ENCODE results near the gene NTN1. TPM values are rescaled to one million over a fixed set of nuclear protein-coding genes. Genes with fewer than 3 reads are reported as not detected.

The NTN1 gene
- total and polyA plus RNA-seq, 4 donors, result 18.7 to 137 (median 60.1) TPM

- DNase-seq (ENCODE audit: low read depth in 4 of 6, low spot score in 6 of 6), result no peak
- Histone ChIP-seq H3K4me1 (ENCODE audit: control insufficient read depth, insufficient read depth, low read length) (peaks cover 33% of the 10 kb centered on the region), H3K4me3 (ENCODE audit: low read depth, low read length) (no peak overlapping the region), H3K36me3 (ENCODE audit: control insufficient read depth, insufficient read depth, low read length) (peaks cover 4% of the 10 kb centered on the region), H3K27me3 (ENCODE audit: control insufficient read depth, insufficient read depth, low read length) (peaks cover 6% of the 10 kb centered on the region), H3K9me3 (ENCODE audit: control insufficient read depth, insufficient read depth, low read length) (no peaks in the 10 kb centered on the region), H3K27ac (ENCODE audit: low read depth, low read length) (no peak overlapping the region)
- WGBS (ENCODE audit: insufficient coverage), result 100% methylated on average over 1 of the region's 3 CpGs
These were observed 182.6 kb downstream of the NTN1 start for GRCh38 chr17:9203771-9204425.

GRCh38 chr17:9204637-9205329 is 183.5 kb downstream of the NTN1 start:
- no peak overlapping the region for H3K4me3 ChIP-seq (ENCODE audit: low read depth, low read length)
- H3K27ac ChIP-seq (ENCODE audit: low read depth, low read length), result no peak overlapping the region
- no peak for DNase-seq (ENCODE audit: low read depth in 4 of 6, low spot score in 6 of 6)
- no peaks in the 10 kb centered on the region for H3K9me3 ChIP-seq (ENCODE audit: control insufficient read depth, insufficient read depth, low read length)
- H3K27me3 ChIP-seq (ENCODE audit: control insufficient read depth, insufficient read depth, low read length), result peaks cover 6% of the 10 kb centered on the region
- WGBS (ENCODE audit: insufficient coverage), result 83% methylated on average over 2 of the region's 5 CpGs
- peaks cover 30% of the 10 kb centered on the region for H3K4me1 ChIP-seq (ENCODE audit: control insufficient read depth, insufficient read depth, low read length)
- H3K36me3 ChIP-seq (ENCODE audit: control insufficient read depth, insufficient read depth, low read length), result peaks cover 9% of the 10 kb centered on the region

- peak overlapping the region; percentile 64 for H3K27ac ChIP-seq (ENCODE audit: low read depth, low read length)
- DNase-seq (ENCODE audit: low read depth in 4 of 6, low spot score in 6 of 6), result peak in 2 of 6 donors; percentile 60 to 67
- peaks cover 6% of the 10 kb centered on the region for H3K27me3 ChIP-seq (ENCODE audit: control insufficient read depth, insufficient read depth, low read length)
- WGBS (ENCODE audit: insufficient coverage), result 42% methylated on average over 14 of the region's 14 CpGs
- H3K4me3 ChIP-seq (ENCODE audit: low read depth, low read length), result no peak overlapping the region
- H3K9me3 ChIP-seq (ENCODE audit: control insufficient read depth, insufficient read depth, low read length), result no peaks in the 10 kb centered on the region
- H3K4me1 ChIP-seq (ENCODE audit: control insufficient read depth, insufficient read depth, low read length), result peaks cover 23% of the 10 kb centered on the region
- peaks cover 13% of the 10 kb centered on the region for H3K36me3 ChIP-seq (ENCODE audit: control insufficient read depth, insufficient read depth, low read length)
These were observed 184.5 kb downstream of the NTN1 start for GRCh38 chr17:9205520-9206409.

GRCh38 chr17:9206410-9206703 is 185.0 kb downstream of the NTN1 start:
- WGBS (ENCODE audit: insufficient coverage), result 19% methylated on average over 7 of the region's 8 CpGs
- H3K27me3 ChIP-seq (ENCODE audit: control insufficient read depth, insufficient read depth, low read length), result peaks cover 6% of the 10 kb centered on the region
- H3K36me3 ChIP-seq (ENCODE audit: control insufficient read depth, insufficient read depth, low read length), result peaks cover 16% of the 10 kb centered on the region
- DNase-seq (ENCODE audit: low read depth in 4 of 6, low spot score in 6 of 6), result no peak
- H3K27ac ChIP-seq (ENCODE audit: low read depth, low read length), result peak overlapping the region; percentile 29
- no peaks in the 10 kb centered on the region for H3K9me3 ChIP-seq (ENCODE audit: control insufficient read depth, insufficient read depth, low read length)
- peaks cover 23% of the 10 kb centered on the region for H3K4me1 ChIP-seq (ENCODE audit: control insufficient read depth, insufficient read depth, low read length)
- no peak overlapping the region for H3K4me3 ChIP-seq (ENCODE audit: low read depth, low read length)

DNA sequence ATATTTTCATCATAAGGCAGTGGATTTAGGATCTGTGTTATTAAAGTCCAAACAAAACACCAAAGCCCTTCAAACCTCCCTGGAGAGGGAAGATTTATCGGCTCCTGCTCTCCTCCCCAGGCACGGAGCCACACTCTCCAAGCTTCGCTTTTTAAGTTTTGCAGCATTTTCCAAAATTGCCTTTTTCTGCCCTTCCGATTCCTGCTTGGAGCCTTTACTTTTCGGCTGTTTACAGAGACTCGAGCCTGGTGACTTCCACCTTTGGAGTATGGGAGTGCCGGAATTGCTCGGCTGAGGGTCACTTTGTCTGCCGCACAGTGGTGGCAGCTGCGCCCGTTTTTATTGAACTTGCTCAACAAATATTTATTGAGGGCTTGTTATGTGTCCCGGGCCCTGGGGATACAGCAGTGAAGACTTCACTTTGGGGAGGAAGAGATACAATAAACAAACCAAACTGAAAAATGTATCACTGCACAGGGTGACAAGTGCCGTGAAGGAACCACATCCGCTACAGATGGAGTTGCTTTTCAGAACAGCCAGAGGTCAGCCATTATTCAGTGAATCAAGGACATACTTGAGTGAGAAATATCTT is 185.5 kb downstream of the NTN1 start:
- peaks cover 6% of the 10 kb centered on the region for H3K27me3 ChIP-seq (ENCODE audit: control insufficient read depth, insufficient read depth, low read length)
- DNase-seq (ENCODE audit: low read depth in 4 of 6, low spot score in 6 of 6), result peak in 2 of 6 donors; percentile 39 to 56
- no peak overlapping the region for H3K4me3 ChIP-seq (ENCODE audit: low read depth, low read length)
- WGBS (ENCODE audit: insufficient coverage), result 20% methylated on average over 7 of the region's 14 CpGs
- H3K36me3 ChIP-seq (ENCODE audit: control insufficient read depth, insufficient read depth, low read length), result peaks cover 16% of the 10 kb centered on the region
- peaks cover 23% of the 10 kb centered on the region for H3K4me1 ChIP-seq (ENCODE audit: control insufficient read depth, insufficient read depth, low read length)
- H3K9me3 ChIP-seq (ENCODE audit: control insufficient read depth, insufficient read depth, low read length), result no peaks in the 10 kb centered on the region
- H3K27ac ChIP-seq (ENCODE audit: low read depth, low read length), result peak overlapping the region; percentile 29

DNA sequence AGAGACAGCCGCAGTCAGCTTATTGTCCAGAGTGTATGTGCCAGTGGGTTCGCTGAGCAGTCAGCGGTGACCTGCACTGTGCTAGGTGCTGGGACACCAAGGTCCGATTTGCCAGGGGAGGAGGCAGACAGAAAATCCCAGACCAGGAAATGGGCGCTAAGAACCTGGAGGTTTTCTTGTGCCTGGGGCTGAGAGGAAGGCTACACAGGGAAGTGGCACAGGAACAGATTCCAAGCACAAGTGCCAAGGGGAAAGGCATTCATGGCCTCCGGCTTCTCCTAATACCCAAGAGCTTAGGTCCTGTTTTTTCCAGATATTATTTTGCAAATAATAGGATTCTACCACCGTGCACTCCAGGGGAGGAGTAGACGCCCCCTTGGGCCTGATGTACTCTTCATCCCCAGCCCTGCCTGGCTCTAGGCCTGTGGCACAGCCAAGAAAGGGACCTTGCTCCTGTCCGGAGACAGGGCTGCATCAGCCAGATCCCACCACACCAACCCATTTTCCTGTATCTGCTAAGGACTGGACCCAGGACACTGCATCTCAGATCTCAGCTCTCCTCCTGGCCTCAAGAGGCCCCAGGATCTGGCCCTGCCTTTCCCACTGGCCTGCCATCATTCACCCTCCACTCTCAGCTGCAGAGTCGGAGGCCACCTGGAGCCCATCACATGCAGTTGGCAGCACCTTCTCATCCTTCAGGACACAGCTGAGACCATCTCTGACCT is 187.2 kb downstream of the NTN1 start:
- Histone ChIP-seq H3K4me3 (ENCODE audit: low read depth, low read length) (no peak overlapping the region), H3K27me3 (ENCODE audit: control insufficient read depth, insufficient read depth, low read length) (peaks cover 6% of the 10 kb centered on the region), H3K4me1 (ENCODE audit: control insufficient read depth, insufficient read depth, low read length) (peaks cover 26% of the 10 kb centered on the region), H3K36me3 (ENCODE audit: control insufficient read depth, insufficient read depth, low read length) (peaks cover 25% of the 10 kb centered on the region), H3K9me3 (ENCODE audit: control insufficient read depth, insufficient read depth, low read length) (no peaks in the 10 kb centered on the region), H3K27ac (ENCODE audit: low read depth, low read length) (no peak overlapping the region)
- no peak for DNase-seq (ENCODE audit: low read depth in 4 of 6, low spot score in 6 of 6)
- 94% methylated on average over 9 of the region's 10 CpGs for WGBS (ENCODE audit: insufficient coverage)

GRCh38 chr17:9209347-9209746 is 188.0 kb downstream of the NTN1 start:
- peaks cover 6% of the 10 kb centered on the region for H3K27me3 ChIP-seq (ENCODE audit: control insufficient read depth, insufficient read depth, low read length)
- 97% methylated on average over 5 of the region's 5 CpGs for WGBS (ENCODE audit: insufficient coverage)
- H3K9me3 ChIP-seq (ENCODE audit: control insufficient read depth, insufficient read depth, low read length), result no peaks in the 10 kb centered on the region
- H3K36me3 ChIP-seq (ENCODE audit: control insufficient read depth, insufficient read depth, low read length), result peaks cover 25% of the 10 kb centered on the region
- no peak overlapping the region for H3K4me3 ChIP-seq (ENCODE audit: low read depth, low read length)
- peaks cover 26% of the 10 kb centered on the region for H3K4me1 ChIP-seq (ENCODE audit: control insufficient read depth, insufficient read depth, low read length)
- no peak for DNase-seq (ENCODE audit: low read depth in 4 of 6, low spot score in 6 of 6)
- H3K27ac ChIP-seq (ENCODE audit: low read depth, low read length), result no peak overlapping the region

DNA sequence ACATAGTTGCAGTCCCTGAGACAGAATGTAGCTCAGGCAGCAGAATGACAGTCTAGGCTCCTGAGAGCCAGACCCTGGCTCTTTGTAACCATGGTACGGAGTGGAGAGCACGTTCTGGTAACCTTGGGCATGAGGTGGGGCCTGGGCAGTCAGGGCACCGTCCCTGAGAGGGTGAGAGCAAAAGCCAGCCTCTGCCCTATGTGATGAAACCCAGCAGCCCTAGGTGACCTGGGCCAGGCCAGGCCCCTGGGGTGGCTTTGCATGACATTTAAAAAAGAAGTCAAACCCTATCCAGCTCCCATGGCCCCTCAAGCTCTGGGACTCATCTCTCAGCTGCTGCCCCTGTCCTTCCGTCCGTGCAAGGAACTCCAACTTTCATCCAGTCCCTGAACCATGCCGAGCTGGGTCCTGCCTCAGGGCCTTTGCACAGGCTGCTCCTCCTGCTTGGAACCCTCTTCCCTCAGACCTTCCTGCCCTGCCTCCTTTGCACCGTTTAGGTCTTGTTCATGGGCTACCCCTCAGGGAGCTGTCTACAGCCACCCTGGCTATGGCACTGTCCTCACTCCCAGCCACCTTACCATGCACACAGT is 188.6 kb downstream of the NTN1 start:
- no peak overlapping the region for H3K4me3 ChIP-seq (ENCODE audit: low read depth, low read length)
- peaks cover 25% of the 10 kb centered on the region for H3K36me3 ChIP-seq (ENCODE audit: control insufficient read depth, insufficient read depth, low read length)
- H3K9me3 ChIP-seq (ENCODE audit: control insufficient read depth, insufficient read depth, low read length), result peaks cover under 1% of the 10 kb centered on the region
- peaks cover 6% of the 10 kb centered on the region for H3K27me3 ChIP-seq (ENCODE audit: control insufficient read depth, insufficient read depth, low read length)
- peaks cover 26% of the 10 kb centered on the region for H3K4me1 ChIP-seq (ENCODE audit: control insufficient read depth, insufficient read depth, low read length)
- H3K27ac ChIP-seq (ENCODE audit: low read depth, low read length), result no peak overlapping the region
- 78% methylated on average over 7 of the region's 7 CpGs for WGBS (ENCODE audit: insufficient coverage)
- no peak for DNase-seq (ENCODE audit: low read depth in 4 of 6, low spot score in 6 of 6)
